CD4-positive, alpha-beta memory T cell (primary cell): ENCODE data around the gene ASCL2. TPM values are rescaled to one million over a fixed set of nuclear protein-coding genes. Genes with fewer than 3 reads are reported as not detected.

Source experiments
- CTCF ChIA-PET: fragments of 350-600 bp; sonication (Branson Sonifier 250); formaldehyde crosslinking; loops from one replicate; lab custom pipeline; 2021; ENCODE audit warnings: inconsistent platforms; ENCODE audit not compliant: partially characterized antibody; lab: Charles Lee
- POLR2A ChIA-PET: fragments of 350-600 bp; sonication (Branson Sonifier 250); formaldehyde crosslinking; loops from one replicate; lab custom pipeline; 2021; ENCODE audit not compliant: partially characterized antibody; lab: Charles Lee
- DNase-seq, 5 donors: peaks; one replicate each; pipeline versions ENCODE4 v3.0.0 to v3.0.0-alpha.2; 2020 to 2022; ENCODE audit warnings: mixed read lengths in 1 of 5
- H3K27ac ChIP-seq: one replicate; pipeline ENCODE4 v1.7.0; 2013; ENCODE audit warnings: low read depth, low read length
- H3K27me3 ChIP-seq: 2 replicates; pipeline ENCODE4 v1.7.0; 2013; ENCODE audit warnings: mild to moderate bottlenecking, low read length, moderate library complexity; ENCODE audit not compliant: insufficient read depth
- H3K36me3 ChIP-seq: 2 replicates; pipeline ENCODE4 v1.7.0; 2013; ENCODE audit warnings: mild to moderate bottlenecking, low read length, moderate library complexity; ENCODE audit not compliant: insufficient read depth
- H3K4me1 ChIP-seq: 2 replicates; pipeline ENCODE4 v1.7.0; 2013; ENCODE audit warnings: mild to moderate bottlenecking, low read length, moderate library complexity; ENCODE audit not compliant: insufficient read depth
- H3K4me3 ChIP-seq, 2 donors: one replicate each; pipeline ENCODE4 v1.7.0; 2013; ENCODE audit warnings: low read length in 2 of 2, mild to moderate bottlenecking in 1 of 2
- H3K9me3 ChIP-seq, 2 donors: one replicate each; pipeline ENCODE4 v1.7.0; 2013; ENCODE audit warnings: low read length in 2 of 2, control low read depth in 1 of 2; ENCODE audit not compliant: control insufficient read depth in 1 of 2
- H3K27ac Mint-ChIP-seq, 7 donors: one replicate each; pipeline ENCODE4 v1.8.0; 2020 to 2021; ENCODE audit warnings: mixed read lengths in 7 of 7, mild to moderate bottlenecking in 6 of 7, inconsistent platforms in 3 of 7, moderate library complexity in 3 of 7
- H3K27me3 Mint-ChIP-seq, 2 donors: one replicate each; pipeline ENCODE4 v1.8.0; 2020 to 2021; ENCODE audit warnings: mixed read lengths in 2 of 2
- H3K36me3 Mint-ChIP-seq, 2 donors: one replicate each; pipeline ENCODE4 v1.8.0; 2020 to 2021; ENCODE audit warnings: mixed read lengths in 2 of 2, inconsistent platforms in 1 of 2, mild to moderate bottlenecking in 1 of 2
- H3K4me1 Mint-ChIP-seq, 4 donors: one replicate each; pipeline ENCODE4 v1.8.0; 2020 to 2021; ENCODE audit warnings: mixed read lengths in 4 of 4, mild to moderate bottlenecking in 1 of 4
- H3K4me3 Mint-ChIP-seq, 8 donors: one replicate each; pipeline ENCODE4 v1.8.0; 2020 to 2021; ENCODE audit warnings: mixed read lengths in 8 of 8, mild to moderate bottlenecking in 7 of 8, moderate library complexity in 6 of 8, inconsistent platforms in 3 of 8
- H3K9me3 Mint-ChIP-seq, 8 donors: one replicate each; pipeline ENCODE4 v1.8.0; 2020 to 2021; ENCODE audit warnings: mixed read lengths in 8 of 8, mild to moderate bottlenecking in 5 of 8, inconsistent platforms in 3 of 8, moderate library complexity in 1 of 8
- intact Hi-C: fragments of 100-400 bp; cut with micrococcal nuclease; formaldehyde crosslinking; loops from one replicate; pipeline ENCODE4 v1.15.1; 2023
- polyA plus RNA-seq, 2 donors: library from polyadenylated mRNA; unstranded; fragments of 300-500 nt; fragmentation: Illumina TruSeq; gene quantifications; one replicate each; pipeline ENCODE4 v1.2.3, GENCODE V29; 2021
- total RNA-seq, 2 experiments: library from RNA; stranded (reverse); gene quantifications; one replicate each; pipeline ENCODE4 v1.2.3, GENCODE V29; 2021

The ASCL2 gene
- total and polyA plus RNA-seq, 4 experiments from 2014 or later, result 0.29 to 0.57 TPM; not detected in 2

DNA sequence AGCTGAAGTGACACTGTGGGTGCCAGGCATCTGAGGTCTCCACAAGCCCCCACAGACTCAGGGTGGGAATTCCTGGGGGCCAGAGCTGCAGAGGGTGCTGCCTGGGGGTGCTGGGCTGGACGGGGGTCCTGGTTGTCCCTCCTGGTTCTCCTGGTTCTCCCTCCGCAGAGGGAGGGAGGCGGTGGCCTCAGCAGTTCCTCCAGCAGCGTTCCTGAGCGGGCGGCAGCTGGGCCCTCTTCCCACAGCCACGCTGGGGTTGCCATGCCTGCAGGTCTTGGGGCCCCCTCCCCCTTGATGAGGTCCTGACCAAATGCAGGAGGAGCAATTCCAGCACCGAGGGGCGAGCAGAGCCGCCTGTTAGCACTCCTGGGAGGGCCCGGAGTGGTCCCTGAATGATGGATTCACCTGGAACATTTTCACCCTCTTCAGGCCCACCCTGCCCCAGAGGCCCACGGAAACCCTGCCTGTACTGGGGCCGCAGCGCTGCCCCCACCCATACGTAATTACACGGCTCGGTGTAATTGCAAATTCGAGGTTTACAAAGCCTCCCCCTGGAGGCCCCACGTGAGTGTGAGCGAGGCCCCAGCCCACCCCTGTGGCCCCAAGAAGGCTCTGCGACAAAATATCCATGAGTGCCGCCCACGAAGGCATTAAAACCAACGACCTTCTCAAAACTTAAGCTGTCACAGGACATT is 30.7 kb upstream of the ASCL2 start:
- POLR2A ChIA-PET, result interaction anchor here (0.6 to 5.6 kb wide), 13 partner anchors 10 to 1078 kb away, joined by 3 to 73 read pairs (median 4); partner anchors contain the start of genes CD81, LSP1, TSSC4 and ZNF195
- H3K4me1 Mint-ChIP-seq, result peaks cover 28 to 75% (median 42%) of the 10 kb centered on the region in 4 donors

DNA sequence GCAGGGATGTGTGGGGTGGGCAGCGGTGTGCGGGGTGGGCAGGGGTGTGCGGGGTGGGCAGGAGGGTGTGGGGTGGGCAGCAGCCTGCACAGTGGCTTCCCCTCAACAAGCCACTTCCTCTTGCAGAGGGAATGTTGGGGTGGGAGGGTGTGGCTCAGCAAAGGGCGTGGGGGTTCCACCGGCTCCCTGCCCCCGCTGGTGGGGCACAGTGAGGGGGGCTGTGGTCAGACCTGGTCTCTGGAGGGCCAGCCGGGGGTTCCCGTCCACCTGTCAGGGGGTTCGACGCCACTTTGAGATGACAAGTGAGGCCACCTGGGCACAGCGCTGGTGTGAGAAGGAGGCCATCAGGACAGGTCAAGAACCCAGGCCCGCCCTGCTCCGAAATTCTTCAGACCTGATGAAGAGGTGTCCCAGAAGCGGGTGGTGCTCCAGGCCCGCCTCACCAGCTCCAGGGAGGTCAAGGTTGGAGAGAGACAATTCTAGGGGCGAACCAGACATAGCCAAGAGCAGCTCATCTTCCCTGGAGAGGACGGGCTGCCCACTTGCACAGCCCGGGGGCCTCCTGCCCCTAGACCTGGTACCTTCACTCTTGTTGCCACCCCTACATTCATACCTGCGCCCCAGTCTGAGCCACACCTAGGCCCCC is 30.0 kb upstream of the ASCL2 start:
- ChIA-PET CTCF (interaction anchor here (1.1 to 8.6 kb wide), 3 partner anchors 100 to 120 kb away, joined by 3 to 262 read pairs (median 13); partner anchors contain the start of gene TSSC4), POLR2A (interaction anchor here (1.4 to 5.2 kb wide), 6 partner anchors 10 to 1079 kb away, joined by 3 to 73 read pairs (median 16); partner anchors contain the start of genes CD81, TSSC4 and ZNF195)
- DNase-seq, result peak in 2 of 5 donors; percentile 12 to 16
- peaks cover 22 to 71% (median 36%) of the 10 kb centered on the region in 4 donors for H3K4me1 Mint-ChIP-seq
- Histone ChIP-seq H3K36me3 (no peaks in the 10 kb centered on the region), H3K4me1 (peaks cover 74% of the 10 kb centered on the region), H3K27ac (peak overlapping the region; percentile 60), H3K4me3 (peak overlapping the region in 1 of 2 donors; percentile 63), H3K9me3 (no peaks in the 10 kb centered on the region), H3K27me3 (no peaks in the 10 kb centered on the region)
- H3K27me3 Mint-ChIP-seq, result no peaks in the 10 kb centered on the region
- peak overlapping the region; percentile 78 to 95 (median 89) for H3K27ac Mint-ChIP-seq
- intact Hi-C loops, result loop anchor here (5.0 kb wide), 2 partner anchors 77 to 587 kb away; partner anchors contain the start of genes CD81 and CDKN1C
- peaks cover 0 to 29% of the 10 kb centered on the region in 2 donors for H3K36me3 Mint-ChIP-seq
- peak overlapping the region; percentile 86 to 97 (median 96) for H3K4me3 Mint-ChIP-seq
- H3K9me3 Mint-ChIP-seq, result no peaks in the 10 kb centered on the region

More for the DNA sequence above, 30.7 kb upstream of the ASCL2 start:
- H3K4me3 Mint-ChIP-seq, result peak overlapping the region; percentile 86 to 97 (median 96)
- intact Hi-C loops, result loop anchor here (1.0 to 5.0 kb wide), 3 partner anchors 76 to 586 kb away; partner anchors contain the start of genes CD81, CDKN1C and TSSC4
- H3K27ac Mint-ChIP-seq, result peak overlapping the region; percentile 90 to 95 (median 92)
- Histone ChIP-seq H3K27me3 (no peaks in the 10 kb centered on the region), H3K4me1 (peaks cover 81% of the 10 kb centered on the region), H3K36me3 (no peaks in the 10 kb centered on the region), H3K9me3 (no peaks in the 10 kb centered on the region), H3K4me3 (peak overlapping the region; percentile 34 to 63), H3K27ac (peak overlapping the region; percentile 60)
- H3K9me3 Mint-ChIP-seq, result no peaks in the 10 kb centered on the region
- H3K36me3 Mint-ChIP-seq, result peaks cover 4 to 29% of the 10 kb centered on the region in 2 donors
- DNase-seq, result no peak
- CTCF ChIA-PET, result interaction anchor here (0.6 to 8.6 kb wide), 6 partner anchors 9 to 119 kb away, joined by 3 to 262 read pairs (median 4); partner anchors contain the start of gene TSSC4
- H3K27me3 Mint-ChIP-seq, result no peaks in the 10 kb centered on the region

DNA sequence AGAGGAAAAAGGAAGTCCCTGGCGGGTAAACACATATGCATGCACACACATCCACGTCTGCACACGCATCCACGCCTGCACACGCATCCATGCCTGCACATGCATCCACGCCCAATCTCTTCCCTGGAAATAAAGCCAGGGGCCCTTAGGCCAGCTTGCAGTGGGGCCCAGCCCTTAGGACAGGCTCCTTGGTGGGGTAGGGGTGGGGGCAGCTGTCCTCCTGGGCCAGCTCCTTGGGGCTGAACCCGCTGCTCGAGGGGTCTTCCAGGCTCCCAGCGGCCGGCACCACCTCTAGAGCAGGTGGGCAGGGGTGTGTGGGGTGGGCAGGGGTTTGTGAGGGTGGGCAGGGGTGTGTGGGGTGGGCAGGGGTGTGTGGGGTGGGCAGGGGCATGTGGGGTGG is 29.4 kb upstream of the ASCL2 start:
- ChIA-PET POLR2A (interaction anchor here (3.7 to 5.2 kb wide), 2 partner anchors 100 to 121 kb away, joined by 7 to 73 read pairs; partner anchors contain the start of gene TSSC4), CTCF (interaction anchor here (1.2 to 2.7 kb wide), 3 partner anchors 101 to 121 kb away, joined by 6 to 13 read pairs (median 8); partner anchors contain the start of gene TSSC4)
- peak overlapping the region in 6 of 8 donors; percentile 27 to 83 (median 66) for H3K4me3 Mint-ChIP-seq
- intact Hi-C loops, result loop anchor here (1.0 to 5.0 kb wide), 3 partner anchors 78 to 588 kb away; partner anchors contain the start of genes CD81 and CDKN1C
- Histone ChIP-seq H3K4me1 (peaks cover 68% of the 10 kb centered on the region), H3K4me3 (no peak overlapping the region), H3K27me3 (no peaks in the 10 kb centered on the region), H3K27ac (no peak overlapping the region), H3K36me3 (no peaks in the 10 kb centered on the region), H3K9me3 (no peaks in the 10 kb centered on the region)
- H3K4me1 Mint-ChIP-seq, result peaks cover 20 to 71% (median 34%) of the 10 kb centered on the region in 4 donors
- H3K27ac Mint-ChIP-seq, result peak overlapping the region; percentile 22 to 86 (median 78)
- H3K27me3 Mint-ChIP-seq, result no peaks in the 10 kb centered on the region
- peaks cover 0 to 26% of the 10 kb centered on the region in 2 donors for H3K36me3 Mint-ChIP-seq
- no peaks in the 10 kb centered on the region for H3K9me3 Mint-ChIP-seq
- no peak for DNase-seq

DNA sequence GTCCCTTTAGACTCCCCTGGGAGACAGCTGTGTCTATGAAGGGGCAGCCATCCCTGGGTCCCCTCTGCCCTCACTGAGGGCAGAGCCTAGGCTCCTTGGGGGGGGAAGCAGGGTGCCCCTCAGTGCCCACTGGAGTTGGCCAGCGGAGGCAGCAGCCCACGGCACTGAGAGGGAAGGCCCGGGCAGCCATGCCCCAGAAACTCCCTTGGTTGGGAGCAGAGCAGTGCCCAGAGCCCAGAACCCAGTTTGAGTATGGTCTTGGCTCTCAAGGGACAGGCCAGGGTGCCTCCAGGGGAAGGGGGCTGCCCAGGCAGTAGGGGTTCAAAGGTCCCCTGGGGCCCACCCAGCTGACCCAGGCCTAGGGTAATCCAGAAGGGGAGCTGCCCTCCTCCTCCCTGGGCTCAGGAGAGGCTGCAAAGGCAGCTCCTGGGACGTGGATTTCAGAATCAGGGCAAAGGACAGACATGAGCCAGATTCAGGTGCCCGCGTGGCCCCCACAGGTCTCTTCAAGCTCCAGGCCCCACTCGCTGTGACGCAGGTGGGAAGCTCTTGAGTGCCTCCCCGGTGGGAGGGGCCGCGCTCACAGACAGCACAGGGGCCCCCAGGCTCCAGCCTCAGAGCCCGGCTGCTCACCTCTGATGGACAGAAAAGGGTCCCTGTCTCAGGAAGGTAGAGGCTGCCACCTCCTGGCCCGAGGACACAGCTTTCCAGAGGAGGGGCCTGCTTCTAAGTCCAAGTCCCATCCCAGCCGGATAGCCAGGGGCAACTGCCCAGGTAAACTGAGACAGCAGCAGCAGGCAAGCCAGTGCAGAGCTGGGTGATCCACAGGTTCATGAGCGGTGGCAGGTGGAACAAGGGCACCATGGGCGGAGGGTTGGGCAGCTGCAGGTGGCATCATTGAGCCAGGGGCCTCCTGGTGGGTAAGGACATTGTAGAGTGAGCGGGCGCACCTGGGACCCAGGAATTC is 28.7 kb upstream of the ASCL2 start:
- DNase-seq, result peak in 1 of 5 donors; percentile 12
- Histone ChIP-seq H3K27me3 (no peaks in the 10 kb centered on the region), H3K9me3 (no peaks in the 10 kb centered on the region), H3K4me1 (peaks cover 61% of the 10 kb centered on the region), H3K27ac (no peak overlapping the region), H3K36me3 (no peaks in the 10 kb centered on the region), H3K4me3 (no peak overlapping the region)
- Mint-ChIP-seq H3K9me3 (no peaks in the 10 kb centered on the region), H3K27ac (peak overlapping the region; percentile 22 to 86 (median 78)), H3K4me3 (peak overlapping the region in 6 of 8 donors; percentile 27 to 83 (median 66)), H3K27me3 (no peaks in the 10 kb centered on the region), H3K36me3 (peaks cover 0 to 26% of the 10 kb centered on the region in 2 donors), H3K4me1 (peaks cover 20 to 69% (median 33%) of the 10 kb centered on the region in 4 donors)
- intact Hi-C loops, result loop anchor here (1.0 kb wide), 1 partner anchor 102 kb away; no protein-coding TSS in a partner anchor
- ChIA-PET POLR2A (interaction anchor here (3.7 to 5.2 kb wide), 2 partner anchors 101 to 122 kb away, joined by 7 to 73 read pairs; partner anchors contain the start of gene TSSC4), CTCF (interaction anchor here (1.0 to 2.7 kb wide), 4 partner anchors 101 to 122 kb away, joined by 3 to 13 read pairs (median 7); partner anchors contain the start of gene TSSC4)

DNA sequence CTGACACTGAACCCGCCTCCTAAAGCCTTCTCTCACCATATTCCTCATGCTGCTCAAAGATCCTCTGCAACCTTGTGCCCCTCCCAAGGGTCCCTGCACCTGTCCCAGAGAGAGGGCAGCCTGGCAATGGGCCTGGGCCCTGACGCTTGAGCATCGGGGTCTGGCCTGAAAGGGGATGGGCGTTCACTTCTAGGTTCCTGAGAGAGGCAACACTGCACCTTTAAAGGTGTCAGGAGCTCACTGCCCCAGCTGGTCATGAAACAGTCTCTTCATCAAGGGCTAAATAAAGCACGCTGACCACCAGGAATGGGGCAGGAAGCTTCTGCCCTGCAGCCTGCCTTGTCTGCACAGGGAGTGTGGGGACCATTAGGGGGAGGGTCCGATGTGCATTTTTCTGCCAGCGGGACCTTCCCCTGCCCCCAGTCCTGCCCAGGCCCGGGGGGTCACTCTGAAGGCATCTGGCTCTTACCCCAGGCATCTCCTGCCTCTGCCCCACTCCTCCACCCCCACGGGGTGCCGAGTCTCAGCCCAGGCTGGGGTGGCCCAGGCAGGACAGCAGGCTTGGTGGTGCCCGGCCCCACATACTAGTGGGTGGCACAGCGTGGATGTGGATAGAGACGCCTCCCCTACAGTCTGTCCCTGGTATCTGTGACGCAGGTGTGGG is 27.9 kb upstream of the ASCL2 start:
- Mint-ChIP-seq H3K27ac (peak overlapping the region; percentile 37 to 88 (median 83)), H3K9me3 (no peaks in the 10 kb centered on the region), H3K4me3 (peak overlapping the region in 2 of 8 donors; percentile 16 to 39), H3K4me1 (peaks cover 20 to 66% (median 32%) of the 10 kb centered on the region in 4 donors), H3K36me3 (peaks cover 0 to 26% of the 10 kb centered on the region in 2 donors), H3K27me3 (no peaks in the 10 kb centered on the region)
- ChIA-PET POLR2A (interaction anchor here (1.2 to 3.7 kb wide), 2 partner anchors 102 to 123 kb away, joined by 3 to 7 read pairs; partner anchors contain the start of gene TSSC4), CTCF (interaction anchor here (1.0 to 4.3 kb wide), 4 partner anchors 7 to 122 kb away, joined by 3 to 19 read pairs (median 7); no protein-coding TSS in a partner anchor)
- Histone ChIP-seq H3K4me3 (no peak overlapping the region), H3K9me3 (no peaks in the 10 kb centered on the region), H3K27me3 (no peaks in the 10 kb centered on the region), H3K36me3 (no peaks in the 10 kb centered on the region), H3K4me1 (peaks cover 52% of the 10 kb centered on the region), H3K27ac (no peak overlapping the region)
- intact Hi-C loops, result no loop called here
- DNase-seq, result no peak
